Measurements from ENCODE around the gene SP2. TPM values are rescaled to one million over a fixed set of nuclear protein-coding genes. Genes with fewer than 3 reads are reported as not detected.

SP2 gene
- total RNA-seq, 4 donors from 2014 or later, result 5.1 to 12.6 (median 8.1) TPM

- no peak for TF ChIP-seq CTCF (IDR thresholded peaks at IDR 0.05)
- TF ChIP-seq POLR2A (IDR thresholded peaks at IDR 0.05), result no peak
- no peak for DNase-seq (ENCODE audit: low spot score in 2 of 2)
- WGBS, 2 donors, result 37 to 57% methylated on average over 2 to 9 of the region's 15 CpGs
- no peak overlapping the region for H3K4me3 ChIP-seq (ENCODE audit: low read depth, poor library complexity, severe bottlenecking)
- intact Hi-C loops (cut with DNase I; ENCODE audit: low total_unique reads), result no loop called here
Observed at GRCh38 chr17:47872651-47873161, 23.3 kb upstream of the SP2 start.

- intact Hi-C loops (cut with DNase I; ENCODE audit: low total_unique reads), result no loop called here
- no peak for TF ChIP-seq POLR2A (IDR thresholded peaks at IDR 0.05)
- TF ChIP-seq CTCF (IDR thresholded peaks at IDR 0.05), result no peak
- WGBS, 2 donors, result 65 to 67% methylated on average over 4 of the region's 4 CpGs
- H3K4me3 ChIP-seq (ENCODE audit: low read depth, poor library complexity, severe bottlenecking), result no peak overlapping the region
- DNase-seq (ENCODE audit: low spot score in 2 of 2), result no peak
Observed at GRCh38 chr17:47873200-47874090, 22.6 kb upstream of the SP2 start.

- 54 to 62% methylated on average over 11 of the region's 11 CpGs for WGBS, 2 donors
- TF ChIP-seq CTCF (IDR thresholded peaks at IDR 0.05) (no peak), POLR2A (IDR thresholded peaks at IDR 0.05) (no peak)
- no peak for DNase-seq (ENCODE audit: low spot score in 2 of 2)
- intact Hi-C loops (cut with DNase I; ENCODE audit: low total_unique reads), result no loop called here
- H3K4me3 ChIP-seq (ENCODE audit: low read depth, poor library complexity, severe bottlenecking), result no peak overlapping the region
Observed at GRCh38 chr17:47875011-47875985, 20.7 kb upstream of the SP2 start.

- intact Hi-C loops (cut with DNase I; ENCODE audit: low total_unique reads), result no loop called here
Observed at GRCh38 chr17:47877368-47878034, 18.5 kb upstream of the SP2 start.

More at GRCh38 chr17:47877368-47878034, 18.5 kb upstream of the SP2 start:
- no peak for TF ChIP-seq CTCF (IDR thresholded peaks at IDR 0.05)
- TF ChIP-seq POLR2A (IDR thresholded peaks at IDR 0.05), result no peak
- no peak for DNase-seq (ENCODE audit: low spot score in 2 of 2)
- WGBS, 2 donors, result 63 to 65% methylated on average over 9 of the region's 9 CpGs
- H3K4me3 ChIP-seq (ENCODE audit: low read depth, poor library complexity, severe bottlenecking), result no peak overlapping the region
